GM19035 (cell line): ENCODE data around the gene OR51S1.
"Not testable (repeated sequence)": the region's sequence is repeated elsewhere in the genome, so short reads cannot be mapped to it uniquely, and the experiment has no call there.

Source experiments
- ATAC-seq: cut with Tn5 transposase; IDR thresholded peaks from one replicate; pipeline ENCODE4 v1.9.1; 2021; ENCODE audit not compliant: unreplicated experiment

The OR51S1 gene

DNA sequence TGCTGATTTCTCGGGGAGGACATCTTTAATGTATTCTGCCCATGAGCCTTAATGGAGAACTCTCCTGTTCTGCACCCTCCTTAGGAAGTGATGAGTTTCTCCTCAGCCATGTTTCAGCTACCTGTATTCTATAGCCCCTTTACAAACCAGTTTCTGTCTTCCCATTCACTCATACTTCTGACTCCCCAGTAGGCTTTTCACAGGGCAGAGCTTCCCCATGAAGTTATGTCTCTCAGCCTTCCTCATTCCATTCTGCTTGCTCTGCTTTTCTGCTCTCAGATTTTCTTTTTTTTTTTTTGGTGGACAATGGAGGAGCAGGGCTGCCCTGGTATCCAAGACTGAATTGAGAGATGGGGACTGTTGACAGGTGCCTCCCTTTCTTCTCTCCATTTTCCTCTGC lies 40.5 kb downstream of the OR51S1 start:
- ATAC-seq, result no peak

DNA sequence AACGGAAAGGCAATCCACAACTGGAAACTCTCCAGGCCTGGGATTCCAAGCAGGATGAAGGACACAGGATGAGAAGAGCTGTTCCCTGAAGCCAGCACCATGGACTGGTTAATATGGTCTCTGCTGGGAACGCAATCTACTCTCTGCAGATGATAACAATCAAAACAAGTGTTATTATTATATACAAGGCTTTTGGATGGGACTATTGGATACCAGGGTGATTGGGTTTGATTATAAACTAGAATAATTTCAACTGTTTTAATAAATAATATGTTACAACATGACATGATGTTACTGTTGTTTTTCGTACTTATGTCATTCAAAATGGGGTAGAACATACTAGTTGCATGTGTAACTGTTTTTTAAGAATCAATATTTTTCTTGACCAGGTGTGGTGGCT lies 44.7 kb downstream of the OR51S1 start, which contains the start of gene OR52R1:
Gene OR52R1, minus strand, starts transcription at position 101 of the 400 bp plus-strand sequence. Its CDS starts 0 bp downstream, at position 101.
- no peak for ATAC-seq

- ATAC-seq, result not testable (repeated sequence)
Measured at GRCh38 chr11:4801316-4801715, 47.7 kb downstream of the OR51S1 start.

DNA sequence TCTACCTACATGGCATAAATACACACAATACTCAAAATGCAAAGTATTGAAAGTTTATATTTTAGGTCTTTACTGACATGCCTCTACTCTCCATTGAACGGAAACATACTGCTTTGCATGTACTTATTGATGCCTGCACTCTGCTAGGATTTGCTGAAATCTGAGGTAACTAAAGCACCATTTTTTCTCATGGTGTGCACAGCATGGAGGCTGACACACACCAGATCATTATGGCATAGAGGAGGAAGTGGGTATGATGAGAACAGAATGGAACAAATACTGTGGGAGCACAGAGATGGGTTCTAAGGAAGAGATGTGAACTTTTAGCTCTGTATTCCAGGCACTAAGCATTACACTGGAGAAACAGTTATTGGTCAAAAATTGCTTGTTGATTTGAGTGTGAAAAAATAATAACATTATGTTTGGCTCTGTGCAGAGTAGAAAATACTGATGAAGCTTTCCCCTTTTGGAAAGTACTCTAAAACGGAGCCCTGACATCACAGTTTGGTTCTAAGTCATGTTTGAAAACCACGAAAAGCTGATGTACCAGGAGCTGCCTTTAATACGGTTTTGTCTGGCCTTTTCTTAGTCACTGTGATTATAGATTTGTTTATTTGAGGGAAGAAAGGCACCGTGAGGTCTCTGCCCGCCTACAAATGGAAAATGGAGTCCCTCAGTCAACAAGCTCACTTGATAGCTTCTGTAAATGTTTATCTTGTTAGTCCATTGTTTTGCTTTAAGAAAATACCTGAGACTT lies 50.4 kb downstream of the OR51S1 start:
- ATAC-seq, result no peak
